GM18870 (cell line): ENCODE measurements around the gene RPL35.

ENCODE experiments used
- ATAC-seq: cut with Tn5 transposase; IDR thresholded peaks from one replicate; pipeline ENCODE4 v1.9.1; 2021; ENCODE audit warnings: moderate library complexity; ENCODE audit not compliant: unreplicated experiment

RPL35 gene

GRCh38 chr9:124861342-124862229 lies at the start of gene RPL35, which contains the start of gene ARPC5L:
TSS of gene RPL35 (minus strand) at chr9:124861957. CDS start at chr9:124861912, 45 bp downstream.
TSS of gene ARPC5L (plus strand) at chr9:124862130. CDS start at chr9:124869291, 7,161 bp downstream.
- peak; percentile 67 for ATAC-seq

GRCh38 chr9:124908098-124908497 lies 46.3 kb upstream of the RPL35 start:
- no peak for ATAC-seq

GRCh38 chr9:124906966-124907365 lies 45.2 kb upstream of the RPL35 start:
- no peak for ATAC-seq

- no peak for ATAC-seq
These were observed 38.1 kb upstream of the RPL35 start for GRCh38 chr9:124899845-124900244.

- ATAC-seq, result no peak
These were observed 36.1 kb upstream of the RPL35 start for GRCh38 chr9:124897570-124898460.

- no peak for ATAC-seq
These were observed 33.0 kb upstream of the RPL35 start for GRCh38 chr9:124894741-124895170.

GRCh38 chr9:124894035-124894740 lies 32.4 kb upstream of the RPL35 start:
- ATAC-seq, result no peak

GRCh38 chr9:124890179-124890578 lies 28.4 kb upstream of the RPL35 start:
- no peak for ATAC-seq

GRCh38 chr9:124889006-124889405 lies 27.2 kb upstream of the RPL35 start:
- no peak for ATAC-seq

GRCh38 chr9:124887832-124888231 lies 26.1 kb upstream of the RPL35 start:
- ATAC-seq, result no peak

- ATAC-seq, result no peak
These were observed 25.2 kb upstream of the RPL35 start for GRCh38 chr9:124886866-124887492.

- no peak for ATAC-seq
These were observed 24.7 kb upstream of the RPL35 start for GRCh38 chr9:124886461-124886860.

- no peak for ATAC-seq
These were observed 23.8 kb upstream of the RPL35 start for GRCh38 chr9:124885551-124885950.

- no peak for ATAC-seq
These were observed 22.6 kb upstream of the RPL35 start for GRCh38 chr9:124884376-124884775.

GRCh38 chr9:124882231-124882630 lies 20.5 kb upstream of the RPL35 start:
- ATAC-seq, result no peak

GRCh38 chr9:124881138-124881743 lies 19.5 kb upstream of the RPL35 start:
- no peak for ATAC-seq

GRCh38 chr9:124880501-124880900 lies 18.7 kb upstream of the RPL35 start:
- ATAC-seq, result no peak

- ATAC-seq, result no peak
These were observed 17.5 kb upstream of the RPL35 start for GRCh38 chr9:124879226-124879625.

GRCh38 chr9:124878518-124878917 lies 16.8 kb upstream of the RPL35 start:
- no peak for ATAC-seq

GRCh38 chr9:124878021-124878420 lies 16.3 kb upstream of the RPL35 start:
- no peak for ATAC-seq
